RWPE2 (cell line): ENCODE data around the gene GABARAP.

Source experiments
- ATAC-seq: fragments of 200-7000 bp; cut with Tn5 transposase; 3 replicates; pipeline ENCODE4 v1.9.1; 2021; ENCODE audit warnings: low read depth
- DNase-seq: peaks from one replicate; pipeline ENCODE4 v3.0.0-alpha.2; 2020; ENCODE audit warnings: low spot score
- H3K27ac ChIP-seq: fragments of 450-650 bp; 2 replicates; pipeline ENCODE4 v1.5.1; 2017; ENCODE audit warnings: mild to moderate bottlenecking; ENCODE audit not compliant: poor library complexity, severe bottlenecking
- H3K27me3 ChIP-seq: fragments of 250-450 bp; sonication (Bioruptor Pico); 2 replicates; pipeline ENCODE4 v1.5.1; 2021; ENCODE audit warnings: mild to moderate bottlenecking, moderate library complexity; ENCODE audit not compliant: insufficient read depth, poor library complexity, severe bottlenecking
- H3K36me3 ChIP-seq: fragments of 250-450 bp; sonication (Bioruptor Pico); 2 replicates; pipeline ENCODE4 v1.5.1; 2020; ENCODE audit warnings: low read depth, mild to moderate bottlenecking, moderate library complexity
- H3K4me1 ChIP-seq: fragments of 250-450 bp; sonication (Bioruptor Pico); 2 replicates; pipeline ENCODE4 v1.5.1; 2021; ENCODE audit warnings: mild to moderate bottlenecking, moderate library complexity; ENCODE audit not compliant: insufficient read depth, poor library complexity, severe bottlenecking
- H3K4me3 ChIP-seq: fragments of 250-450 bp; sonication (Bioruptor Pico); 2 replicates; pipeline ENCODE4 v1.5.1; 2021; ENCODE audit warnings: mild to moderate bottlenecking, moderate library complexity; ENCODE audit not compliant: severe bottlenecking
- H3K9me3 ChIP-seq: fragments of 250-450 bp; sonication (Bioruptor Pico); 2 replicates; pipeline ENCODE4 v1.5.1; 2021; ENCODE audit warnings: mild to moderate bottlenecking, moderate library complexity; ENCODE audit not compliant: severe bottlenecking
- CTCF ChIP-seq: fragments of 450-650 bp; IDR thresholded peaks from one replicate; pipeline ENCODE4 v1.5.1; 2017; ENCODE audit warnings: mild to moderate bottlenecking, moderate library complexity; ENCODE audit not compliant: poor library complexity, severe bottlenecking

Gene GABARAP

GRCh38 chr17:7258731-7259554 is 16.7 kb upstream of the GABARAP start:
- H3K4me3 ChIP-seq: no peak overlapping the region
- H3K36me3 ChIP-seq: peaks cover 67% of the 10 kb centered on the region
- DNase-seq (no peak), ATAC-seq (peak; percentile 21; the same call in 2 of the 3 replicates)
- H3K27me3 ChIP-seq: no peaks in the 10 kb centered on the region
- peak overlapping the region; percentile 86 for H3K27ac ChIP-seq
- H3K9me3 ChIP-seq: no peaks in the 10 kb centered on the region
- no peak for TF ChIP-seq CTCF
- H3K4me1 ChIP-seq: peaks cover 16% of the 10 kb centered on the region

- H3K36me3 ChIP-seq: peaks cover 74% of the 10 kb centered on the region
- TF ChIP-seq CTCF: no peak
- peaks cover 16% of the 10 kb centered on the region for H3K4me1 ChIP-seq
- no peaks in the 10 kb centered on the region for H3K9me3 ChIP-seq
- DNase-seq (no peak), ATAC-seq (no peak)
- H3K4me3 ChIP-seq: no peak overlapping the region
- H3K27me3 ChIP-seq: no peaks in the 10 kb centered on the region
- H3K27ac ChIP-seq: no peak overlapping the region
Measured at GRCh38 chr17:7256766-7257456, 14.7 kb upstream of the GABARAP start.

- Histone ChIP-seq H3K4me3 (no peak overlapping the region), H3K27me3 (no peaks in the 10 kb centered on the region), H3K36me3 (peaks cover 56% of the 10 kb centered on the region), H3K9me3 (no peaks in the 10 kb centered on the region), H3K4me1 (peaks cover 8% of the 10 kb centered on the region), H3K27ac (no peak overlapping the region)
- no peak for TF ChIP-seq CTCF
- DNase-seq (no peak), ATAC-seq (no peak)
Measured at GRCh38 chr17:7254511-7254910, 12.3 kb upstream of the GABARAP start.

- H3K27me3 ChIP-seq: no peaks in the 10 kb centered on the region
- no peak for ATAC-seq
- no peaks in the 10 kb centered on the region for H3K4me1 ChIP-seq
- TF ChIP-seq CTCF: no peak
- H3K4me3 ChIP-seq: peak overlapping the region; percentile 62
- peaks cover 41% of the 10 kb centered on the region for H3K36me3 ChIP-seq
- no peaks in the 10 kb centered on the region for H3K9me3 ChIP-seq
- DNase-seq: no peak
- peak overlapping the region; percentile 70 for H3K27ac ChIP-seq
Measured at GRCh38 chr17:7253082-7253481, 10.8 kb upstream of the GABARAP start.
